ENCODE results near the gene OBP2A. TPM values are rescaled to one million over a fixed set of nuclear protein-coding genes. Genes with fewer than 3 reads are reported as not detected.
"Not testable (repeated sequence)": the region's sequence is repeated elsewhere in the genome, so short reads cannot be mapped to it uniquely, and the experiment has no call there.

Gene OBP2A
- polyA plus RNA-seq, 4 donors = 0.09 TPM; not detected in 3

DNA sequence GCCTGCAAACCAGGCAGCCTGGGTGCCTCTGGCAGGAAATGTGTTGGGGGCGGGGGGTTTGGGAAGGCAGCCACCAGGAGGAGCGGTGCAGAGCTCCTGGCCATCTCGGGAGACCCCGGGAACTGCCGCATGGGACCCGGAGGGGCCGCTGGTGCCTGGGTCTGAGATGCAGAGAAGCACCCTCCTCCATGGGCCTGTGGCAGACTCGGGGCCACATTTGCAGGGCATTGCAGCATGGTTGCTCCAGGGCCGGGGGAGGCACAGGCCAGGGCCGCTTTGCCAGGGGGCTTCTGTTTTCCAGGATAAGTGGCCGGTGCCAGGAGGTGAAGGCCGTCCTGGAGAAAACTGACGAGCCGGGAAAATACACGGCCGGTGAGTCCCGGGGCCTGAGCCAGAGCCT, 23.0 kb upstream of the OBP2A start:
- Histone ChIP-seq H3K36me3 (ENCODE audit: control insufficient read depth in 3 of 3, insufficient read depth in 2 of 3, low read depth in 1 of 3, low read length in 3 of 3) (no peaks in the 10 kb centered on the region), H3K4me1 (ENCODE audit: control insufficient read depth in 3 of 3, insufficient read depth in 2 of 3, low read depth in 1 of 3, low read length in 2 of 3) (no peaks in the 10 kb centered on the region), H3K9me3 (ENCODE audit: control insufficient read depth in 2 of 2, insufficient read depth in 1 of 2, low read depth in 1 of 2, low read length in 1 of 2) (no peaks in the 10 kb centered on the region), H3K27me3 (ENCODE audit: control insufficient read depth in 3 of 3, insufficient read depth in 3 of 3, low read length in 3 of 3) (peaks cover 0 to 1% (median 0%) of the 10 kb centered on the region in 3 donors), H3K27ac (ENCODE audit: low read depth in 1 of 3, low read length in 2 of 3) (no peak overlapping the region), H3K4me3 (ENCODE audit: low read depth in 1 of 3, low read length in 3 of 3) (no peak overlapping the region)
- FAIRE-seq (no peak), DNase-seq (no peak)
- WGBS, 3 donors = 67 to 77% (median 70%) methylated on average over 17 of the region's 17 CpGs

DNA sequence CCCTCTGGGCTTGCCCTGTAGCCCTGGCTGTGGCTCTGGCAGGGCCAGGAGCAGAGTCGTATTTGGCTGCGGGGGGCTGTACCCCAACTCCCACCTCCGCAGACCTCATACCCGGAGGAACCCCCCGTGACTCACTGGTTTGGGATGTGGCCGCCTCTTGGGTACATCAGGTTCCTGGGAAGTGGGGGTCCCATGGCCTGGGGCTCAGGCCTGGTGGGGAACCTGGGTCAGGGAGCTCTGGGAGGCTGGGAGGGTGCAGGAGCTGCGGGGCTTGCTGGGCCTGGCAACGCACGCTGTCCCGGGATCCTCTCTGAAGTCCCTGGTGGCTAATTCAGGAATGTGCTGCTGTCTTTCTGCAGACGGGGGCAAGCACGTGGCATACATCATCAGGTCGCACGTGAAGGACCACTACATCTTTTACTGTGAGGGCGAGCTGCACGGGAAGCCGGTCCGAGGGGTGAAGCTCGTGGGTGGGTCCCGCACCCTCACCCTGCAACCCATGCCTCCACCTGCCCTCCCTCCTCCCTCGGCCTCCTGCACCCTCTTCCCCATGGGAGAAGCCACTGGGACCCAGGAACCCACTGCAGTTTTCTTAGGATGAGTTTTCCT, 22.3 kb upstream of the OBP2A start:
- no peak for FAIRE-seq
- no peaks in the 10 kb centered on the region for H3K4me1 ChIP-seq (ENCODE audit: control insufficient read depth in 3 of 3, insufficient read depth in 2 of 3, low read depth in 1 of 3, low read length in 2 of 3)
- H3K4me3 ChIP-seq (ENCODE audit: low read depth in 1 of 3, low read length in 3 of 3) = no peak overlapping the region
- DNase-seq = no peak
- H3K9me3 ChIP-seq (ENCODE audit: control insufficient read depth in 2 of 2, insufficient read depth in 1 of 2, low read depth in 1 of 2, low read length in 1 of 2) = no peaks in the 10 kb centered on the region
- H3K36me3 ChIP-seq (ENCODE audit: control insufficient read depth in 3 of 3, insufficient read depth in 2 of 3, low read depth in 1 of 3, low read length in 3 of 3) = no peaks in the 10 kb centered on the region
- no peak overlapping the region for H3K27ac ChIP-seq (ENCODE audit: low read depth in 1 of 3, low read length in 2 of 3)
- peaks cover 0 to 1% (median 0%) of the 10 kb centered on the region in 3 donors for H3K27me3 ChIP-seq (ENCODE audit: control insufficient read depth in 3 of 3, insufficient read depth in 3 of 3, low read length in 3 of 3)
- whole genome bisulfite sequencing, 3 donors = 64 to 66% (median 65%) methylated on average over 19 to 21 of the region's 21 CpGs

DNA sequence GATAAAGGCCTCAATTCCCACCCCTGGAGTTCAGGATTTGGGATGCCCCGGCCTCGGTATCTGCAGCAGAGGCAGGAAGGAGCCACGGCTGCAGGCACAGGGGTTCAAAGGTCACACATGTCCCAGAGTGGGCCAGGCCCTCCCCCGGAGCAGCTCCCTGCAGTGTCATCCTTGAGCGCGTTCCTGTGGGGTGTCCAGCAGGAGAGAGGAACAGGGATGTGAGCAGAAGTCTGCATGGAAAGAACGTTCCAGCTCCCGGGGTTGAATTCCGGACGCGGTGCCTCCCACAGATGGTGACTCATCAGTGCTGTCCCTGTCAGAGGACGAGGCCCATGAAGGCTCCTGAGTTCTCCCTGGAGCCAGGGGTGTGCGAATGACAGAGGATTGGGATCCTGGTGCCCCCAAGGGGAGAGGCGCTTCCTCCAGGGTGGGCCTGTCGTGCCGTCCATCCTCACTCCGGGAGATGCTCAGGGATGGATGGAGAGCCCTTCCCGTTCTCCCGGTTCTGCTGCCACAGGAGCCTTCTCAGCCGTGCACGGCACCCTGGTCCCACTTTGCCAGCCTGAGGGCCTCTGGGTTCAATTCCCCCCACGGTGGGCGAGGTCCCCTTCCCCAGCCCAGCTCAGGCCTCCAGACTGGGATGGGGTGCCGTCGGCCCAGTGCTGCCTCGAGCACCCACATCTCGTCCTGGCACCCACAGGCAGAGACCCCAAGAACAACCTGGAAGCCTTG, 21.6 kb upstream of the OBP2A start:
- 51 to 63% (median 59%) methylated on average over 27 of the region's 27 CpGs for WGBS, 3 donors
- peaks cover 0 to 1% (median 0%) of the 10 kb centered on the region in 3 donors for H3K27me3 ChIP-seq (ENCODE audit: control insufficient read depth in 3 of 3, insufficient read depth in 3 of 3, low read length in 3 of 3)
- no peaks in the 10 kb centered on the region for H3K9me3 ChIP-seq (ENCODE audit: control insufficient read depth in 2 of 2, insufficient read depth in 1 of 2, low read depth in 1 of 2, low read length in 1 of 2)

DNA sequence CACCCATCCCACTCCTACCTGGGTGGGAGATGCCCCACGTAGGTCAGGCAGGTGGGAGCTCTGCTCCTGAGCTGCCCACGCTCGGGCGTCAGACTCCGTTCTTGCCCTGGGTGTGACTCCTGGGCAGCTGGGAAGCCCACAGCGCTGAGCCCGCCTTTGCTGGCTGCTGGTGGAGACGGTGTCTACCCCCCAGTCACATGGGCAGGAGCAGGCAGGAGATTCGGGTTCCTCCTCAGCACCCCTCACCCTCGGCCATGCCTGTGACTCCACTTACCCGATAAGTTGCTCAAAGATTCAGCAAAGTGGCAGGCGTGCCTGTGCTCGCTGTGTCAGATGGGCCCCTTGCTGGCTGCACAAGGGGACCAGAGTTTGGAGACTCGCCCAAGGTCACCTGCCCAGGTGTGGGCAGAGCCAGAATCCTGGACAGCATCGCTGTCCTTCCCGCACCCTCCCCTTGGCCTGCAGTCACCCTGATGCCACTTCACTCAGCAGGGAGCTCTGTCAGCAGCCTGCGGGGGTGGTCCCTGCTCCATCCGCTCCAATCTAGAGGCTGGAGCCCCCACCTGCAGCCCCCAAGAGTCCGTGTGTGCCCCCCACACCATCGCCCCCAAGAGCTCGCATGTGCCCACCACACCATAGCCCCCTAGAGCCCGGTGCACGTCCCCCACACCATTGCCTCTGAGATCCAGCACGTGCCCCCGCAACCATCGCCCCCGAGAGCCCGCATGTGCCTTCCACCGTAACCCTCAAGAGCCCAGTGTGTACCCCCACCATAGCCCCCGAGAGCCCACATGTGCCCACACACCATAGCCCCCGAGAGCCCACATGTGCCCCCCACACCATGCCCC, 20.5 kb upstream of the OBP2A start:
- no peaks in the 10 kb centered on the region for H3K27me3 ChIP-seq (ENCODE audit: control insufficient read depth in 3 of 3, insufficient read depth in 3 of 3, low read length in 3 of 3)
- WGBS, 3 donors = 77 to 82% (median 79%) methylated on average over 27 to 31 of the region's 31 CpGs

More for the DNA sequence above, 21.6 kb upstream of the OBP2A start:
- H3K4me3 ChIP-seq (ENCODE audit: low read depth in 1 of 3, low read length in 3 of 3) = no peak overlapping the region
- DNase-seq = no peak
- H3K36me3 ChIP-seq (ENCODE audit: control insufficient read depth in 3 of 3, insufficient read depth in 2 of 3, low read depth in 1 of 3, low read length in 3 of 3) = no peaks in the 10 kb centered on the region
- H3K27ac ChIP-seq (ENCODE audit: low read depth in 1 of 3, low read length in 2 of 3) = no peak overlapping the region
- H3K4me1 ChIP-seq (ENCODE audit: control insufficient read depth in 3 of 3, insufficient read depth in 2 of 3, low read depth in 1 of 3, low read length in 2 of 3) = no peaks in the 10 kb centered on the region
- FAIRE-seq = no peak

GRCh38 chr9:135526089-135526729, 19.7 kb upstream of the OBP2A start:
- FAIRE-seq = no peak
- Histone ChIP-seq H3K9me3 (ENCODE audit: control insufficient read depth in 2 of 2, insufficient read depth in 1 of 2, low read depth in 1 of 2, low read length in 1 of 2) (no peaks in the 10 kb centered on the region), H3K4me1 (ENCODE audit: control insufficient read depth in 3 of 3, insufficient read depth in 2 of 3, low read depth in 1 of 3, low read length in 2 of 3) (no peaks in the 10 kb centered on the region), H3K36me3 (ENCODE audit: control insufficient read depth in 3 of 3, insufficient read depth in 2 of 3, low read depth in 1 of 3, low read length in 3 of 3) (no peaks in the 10 kb centered on the region), H3K4me3 (ENCODE audit: low read depth in 1 of 3, low read length in 3 of 3) (no peak overlapping the region), H3K27me3 (ENCODE audit: control insufficient read depth in 3 of 3, insufficient read depth in 3 of 3, low read length in 3 of 3) (no peaks in the 10 kb centered on the region), H3K27ac (ENCODE audit: low read depth in 1 of 3, low read length in 2 of 3) (no peak overlapping the region)
- 67 to 78% (median 68%) methylated on average over 8 to 11 of the region's 11 CpGs for WGBS, 3 donors
- DNase-seq = no peak

More for the DNA sequence above, 20.5 kb upstream of the OBP2A start:
- no peak overlapping the region for H3K27ac ChIP-seq (ENCODE audit: low read depth in 1 of 3, low read length in 2 of 3)
- no peak for DNase-seq
- H3K4me3 ChIP-seq (ENCODE audit: low read depth in 1 of 3, low read length in 3 of 3) = no peak overlapping the region
- H3K9me3 ChIP-seq (ENCODE audit: control insufficient read depth in 2 of 2, insufficient read depth in 1 of 2, low read depth in 1 of 2, low read length in 1 of 2) = no peaks in the 10 kb centered on the region
- no peak for FAIRE-seq
- H3K4me1 ChIP-seq (ENCODE audit: control insufficient read depth in 3 of 3, insufficient read depth in 2 of 3, low read depth in 1 of 3, low read length in 2 of 3) = no peaks in the 10 kb centered on the region
- no peaks in the 10 kb centered on the region for H3K36me3 ChIP-seq (ENCODE audit: control insufficient read depth in 3 of 3, insufficient read depth in 2 of 3, low read depth in 1 of 3, low read length in 3 of 3)

DNA sequence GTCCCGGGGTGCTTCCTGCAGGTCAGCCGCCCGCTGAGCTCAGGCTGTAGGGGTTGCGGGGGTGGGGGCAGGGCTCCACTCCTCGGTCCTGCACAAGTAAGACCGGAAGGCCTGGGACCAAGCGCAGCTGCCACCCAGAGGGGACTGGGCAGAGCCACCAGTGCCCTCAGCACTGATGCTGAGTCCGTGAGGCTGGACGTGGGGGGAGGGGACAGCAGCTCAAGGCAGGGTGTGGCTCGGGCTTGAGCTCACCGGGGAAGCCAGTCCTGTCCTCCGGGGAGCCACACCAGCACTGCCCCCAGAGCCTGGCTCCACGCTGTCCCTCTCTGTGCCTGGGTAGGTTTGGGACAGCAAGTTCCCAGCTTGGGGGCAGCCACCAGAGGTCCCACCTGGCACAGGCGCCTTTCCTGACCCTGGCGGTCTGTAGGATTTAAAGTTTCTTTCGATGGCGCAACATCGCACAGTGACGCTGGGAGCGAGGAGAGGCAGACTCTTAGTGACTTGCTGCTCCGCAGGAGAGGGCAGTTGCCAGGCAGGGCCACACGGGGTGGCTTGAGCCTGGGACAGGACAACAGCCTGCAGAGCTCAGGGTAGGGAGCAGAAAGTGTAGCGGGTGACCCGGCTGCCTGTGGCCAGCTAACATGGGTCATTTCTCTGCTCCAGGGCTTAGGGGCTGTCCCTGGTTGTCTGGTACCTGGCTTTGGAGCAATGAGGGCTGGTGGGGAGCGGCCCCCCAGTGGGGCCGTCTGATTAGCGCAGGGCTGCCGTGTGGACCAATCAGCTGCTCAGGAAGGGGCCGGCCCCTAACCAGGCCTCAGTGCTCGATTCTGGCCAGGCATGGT, 19.0 kb upstream of the OBP2A start:
- H3K4me3 ChIP-seq (ENCODE audit: low read depth in 1 of 3, low read length in 3 of 3) = no peak overlapping the region
- no peaks in the 10 kb centered on the region for H3K36me3 ChIP-seq (ENCODE audit: control insufficient read depth in 3 of 3, insufficient read depth in 2 of 3, low read depth in 1 of 3, low read length in 3 of 3)
- H3K9me3 ChIP-seq (ENCODE audit: control insufficient read depth in 2 of 2, insufficient read depth in 1 of 2, low read depth in 1 of 2, low read length in 1 of 2) = no peaks in the 10 kb centered on the region
- no peak for FAIRE-seq
- no peaks in the 10 kb centered on the region for H3K27me3 ChIP-seq (ENCODE audit: control insufficient read depth in 3 of 3, insufficient read depth in 3 of 3, low read length in 3 of 3)
- H3K4me1 ChIP-seq (ENCODE audit: control insufficient read depth in 3 of 3, insufficient read depth in 2 of 3, low read depth in 1 of 3, low read length in 2 of 3) = no peaks in the 10 kb centered on the region
- no peak overlapping the region for H3K27ac ChIP-seq (ENCODE audit: low read depth in 1 of 3, low read length in 2 of 3)
- WGBS, 3 donors = 59 to 67% (median 62%) methylated on average over 27 to 30 of the region's 30 CpGs
- DNase-seq = no peak

DNA sequence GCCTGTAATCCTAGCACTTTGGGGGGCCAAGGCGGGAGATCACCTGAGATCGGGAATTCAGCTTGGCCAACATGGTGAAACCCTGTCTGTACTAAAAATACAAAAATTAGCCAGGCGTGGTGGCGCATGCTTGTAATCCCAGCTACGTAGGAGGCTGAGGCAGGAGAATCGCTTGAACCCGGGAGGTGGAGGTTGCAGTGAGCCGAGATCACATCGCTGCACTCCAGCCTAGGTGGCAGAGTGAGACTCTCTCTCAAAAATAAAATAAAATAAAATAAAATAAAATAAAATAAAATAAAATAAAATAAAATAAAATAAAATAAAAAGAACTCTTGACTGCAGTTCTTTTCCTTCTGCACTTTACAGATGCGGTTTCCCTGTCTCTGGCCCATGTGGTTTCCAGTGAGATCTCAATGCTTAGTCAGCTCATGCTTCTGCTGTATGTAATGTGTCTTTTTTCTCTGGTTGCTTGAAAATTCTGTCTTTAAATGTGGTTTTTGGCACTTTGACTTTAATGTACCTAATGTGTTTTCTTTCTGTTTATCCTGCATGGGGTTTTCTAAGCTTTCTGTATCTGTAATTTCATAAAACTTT, 17.0 kb upstream of the OBP2A start:
- not testable (repeated sequence) for H3K27ac ChIP-seq (ENCODE audit: low read depth in 1 of 3, low read length in 2 of 3); H3K4me1 ChIP-seq (ENCODE audit: control insufficient read depth in 3 of 3, insufficient read depth in 2 of 3, low read depth in 1 of 3, low read length in 2 of 3); H3K36me3 ChIP-seq (ENCODE audit: control insufficient read depth in 3 of 3, insufficient read depth in 2 of 3, low read depth in 1 of 3, low read length in 3 of 3); H3K9me3 ChIP-seq (ENCODE audit: control insufficient read depth in 2 of 2, insufficient read depth in 1 of 2, low read depth in 1 of 2, low read length in 1 of 2); DNase-seq; H3K27me3 ChIP-seq (ENCODE audit: control insufficient read depth in 3 of 3, insufficient read depth in 3 of 3, low read length in 3 of 3); FAIRE-seq; H3K4me3 ChIP-seq (ENCODE audit: low read depth in 1 of 3, low read length in 3 of 3)
- WGBS, 3 donors = 78 to 94% (median 90%) methylated on average over 10 of the region's 10 CpGs

All from small intestine (tissue), 7 donors.